CD14-positive monocyte (primary cell): ENCODE measurements around the gene AQP10. TPM values are rescaled to one million over a fixed set of nuclear protein-coding genes. Genes with fewer than 3 reads are reported as not detected.
A peak's percentile ranks its signal among the peaks of the same experiment; 100 is the strongest.

ENCODE experiments used
- DNase-seq, 3 donors: peaks; one replicate each; pipeline ENCODE4 v3.0.0-alpha.2; 2011 to 2022
- H2AFZ ChIP-seq: 2 replicates; pipeline ENCODE4 v1.6.0; 2012; ENCODE audit warnings: mild to moderate bottlenecking, low read depth, low read length, inconsistent platforms; ENCODE audit not compliant: insufficient read depth, poor library complexity, severe bottlenecking
- H3K27ac ChIP-seq, 2 donors: 1 replicate in 1 of 2; 2 replicates in 1 of 2; pipeline ENCODE4 v1.5.1; 2012 to 2013; ENCODE audit warnings: low read length in 2 of 2, control low read depth in 1 of 2, inconsistent platforms in 1 of 2, low read depth in 1 of 2, mild to moderate bottlenecking in 1 of 2
- H3K27me3 ChIP-seq, 2 donors: one replicate each; pipeline versions ENCODE4 v1.6.0 to v1.6.1; 2011 to 2013; ENCODE audit warnings: low read length in 2 of 2; ENCODE audit not compliant: control insufficient read depth in 2 of 2, insufficient read depth in 2 of 2
- H3K36me3 ChIP-seq, 2 donors: replicated peaks in 1 of 2; 1 replicate in 1 of 2; 2 replicates in 1 of 2; pipeline versions ENCODE4 v1.5.1 to v1.6.1; 2012 to 2013; ENCODE audit warnings: low read length in 2 of 2, control low read depth in 1 of 2, inconsistent platforms in 1 of 2, mild to moderate bottlenecking in 1 of 2; ENCODE audit not compliant: insufficient read depth in 2 of 2, control insufficient read depth in 1 of 2
- H3K4me1 ChIP-seq, 2 donors: 1 replicate in 1 of 2; 2 replicates in 1 of 2; pipeline versions ENCODE4 v1.5.1 to v1.6.1; 2012 to 2013; ENCODE audit warnings: low read length in 2 of 2, control low read depth in 1 of 2, inconsistent platforms in 1 of 2, mild to moderate bottlenecking in 1 of 2, moderate library complexity in 1 of 2; ENCODE audit not compliant: insufficient read depth in 2 of 2, control insufficient read depth in 1 of 2
- H3K4me2 ChIP-seq: replicated peaks from 2 replicates; pipeline ENCODE3; 2012; ENCODE audit warnings: low read length, moderate library complexity, mild to moderate bottlenecking; ENCODE audit not compliant: poor library complexity, severe bottlenecking; ENCODE audit errors: extremely low read depth
- H3K4me3 ChIP-seq, 3 experiments: fragments of 200-600 bp in 1 of 3; sonication (generic) in 1 of 3; replicated peaks in 1 of 3; 1 replicate in 2 of 3; 2 replicates in 1 of 3; pipeline ENCODE4 v1.5.1; 2011 to 2013; ENCODE audit warnings: low read length in 3 of 3, mild to moderate bottlenecking in 3 of 3, control low read depth in 2 of 3, low read depth in 2 of 3, inconsistent platforms in 1 of 3, moderate library complexity in 1 of 3
- H3K79me2 ChIP-seq: 2 replicates; pipeline ENCODE4 v1.6.0; 2012; ENCODE audit warnings: mild to moderate bottlenecking, control low read depth, inconsistent platforms, low read length, moderate library complexity; ENCODE audit not compliant: insufficient read depth
- H3K9ac ChIP-seq: 2 replicates; pipeline ENCODE4 v1.6.0; 2017; ENCODE audit warnings: low read length, mild to moderate bottlenecking; ENCODE audit not compliant: insufficient read depth, poor library complexity, severe bottlenecking
- H3K9me3 ChIP-seq, 2 donors: replicated peaks in 1 of 2; 1 replicate in 1 of 2; 2 replicates in 1 of 2; pipeline versions ENCODE4 v1.5.1 to v1.6.1; 2012 to 2013; ENCODE audit warnings: low read length in 2 of 2, control low read depth in 1 of 2; ENCODE audit not compliant: control insufficient read depth in 1 of 2, insufficient read depth in 1 of 2
- H4K20me1 ChIP-seq: 2 replicates; pipeline ENCODE4 v1.6.0; 2012; ENCODE audit warnings: mild to moderate bottlenecking, low read length, control low read depth, moderate library complexity; ENCODE audit not compliant: insufficient read depth
- H3K27ac Mint-ChIP-seq, 7 donors: one replicate each; pipeline ENCODE4 v1.8.0; 2020; ENCODE audit warnings: mild to moderate bottlenecking in 7 of 7, mixed read lengths in 7 of 7, moderate library complexity in 6 of 7, inconsistent platforms in 2 of 7
- H3K27me3 Mint-ChIP-seq, 3 donors: one replicate each; pipeline ENCODE4 v1.8.0; 2021 to 2022; ENCODE audit warnings: low read depth in 3 of 3, mild to moderate bottlenecking in 3 of 3, mixed read lengths in 3 of 3, moderate library complexity in 3 of 3, inconsistent platforms in 1 of 3
- H3K36me3 Mint-ChIP-seq, 2 donors: one replicate each; pipeline ENCODE4 v1.8.0; 2020; ENCODE audit warnings: mixed read lengths in 2 of 2, inconsistent platforms in 1 of 2, mild to moderate bottlenecking in 1 of 2
- H3K4me1 Mint-ChIP-seq: one replicate; pipeline ENCODE4 v1.8.0; 2020; ENCODE audit warnings: mild to moderate bottlenecking, mixed read lengths
- H3K4me3 Mint-ChIP-seq, 2 donors: one replicate each; pipeline ENCODE4 v1.8.0; 2020; ENCODE audit warnings: mild to moderate bottlenecking in 2 of 2, mixed read lengths in 2 of 2, moderate library complexity in 1 of 2
- H3K9me3 Mint-ChIP-seq, 7 donors: one replicate each; pipeline ENCODE4 v1.8.0; 2020 to 2022; ENCODE audit warnings: mixed read lengths in 7 of 7, mild to moderate bottlenecking in 6 of 7, moderate library complexity in 6 of 7, inconsistent platforms in 2 of 7
- CTCF ChIP-seq: fragments of 200-600 bp; IDR thresholded peaks from one replicate; pipeline ENCODE4 v1.8.0; 2022; ENCODE audit warnings: antibody characterized with exemption, mild to moderate bottlenecking
- WGBS: methylation state at CpG from one replicate; pipeline ENCODE4 v1.1.5; 2013; ENCODE audit warnings: missing lambda C conversion rate; ENCODE audit not compliant: insufficient coverage; 5-methylcytosine and 5-hydroxymethylcytosine counted together
- intact Hi-C, 2 donors: fragments of 100-400 bp; cut with micrococcal nuclease; formaldehyde crosslinking; loops; one replicate each; pipeline versions ENCODE4 v1.15.0 to v1.15.1; 2023
- polyA plus RNA-seq, 3 donors: library from polyadenylated mRNA; depleted of rRNA in 1 of 3; unstranded in 2 of 3; stranded (reverse) in 1 of 3; fragments of 300-500 nt in 2 of 3; fragments of >200 nt in 1 of 3; fragmentation: Illumina TruSeq in 2 of 3; gene quantifications; 1 replicate in 2 of 3; 2 replicates in 1 of 3; pipeline ENCODE4 v1.2.3, GENCODE V29; 2012 to 2021

Gene AQP10
- polyA plus RNA-seq, 3 donors = 0.09 TPM; not detected in 2

- Mint-ChIP-seq H3K36me3 (peaks cover 0 to 15% of the 10 kb centered on the region in 2 donors), H3K9me3 (peaks cover 0 to 3% (median 0%) of the 10 kb centered on the region in 7 donors), H3K27ac (peak overlapping the region in 6 of 7 donors; percentile 8 to 77 (median 36)), H3K4me3 (no peak overlapping the region), H3K27me3 (peaks cover 0 to 2% (median 2%) of the 10 kb centered on the region in 3 donors), H3K4me1 (peaks cover 50% of the 10 kb centered on the region)
- Histone ChIP-seq H3K9me3 (no peaks in the 10 kb centered on the region), H4K20me1 (no peaks in the 10 kb centered on the region), H2AFZ (no peak overlapping the region), H3K4me2 (no peak overlapping the region), H3K27me3 (no peaks in the 10 kb centered on the region), H3K4me1 (peaks cover 40 to 50% of the 10 kb centered on the region in 2 donors), H3K79me2 (no peaks in the 10 kb centered on the region), H3K27ac (peak overlapping the region in 1 of 2 donors; percentile 1), H3K4me3 (no peak overlapping the region), H3K9ac (no peak overlapping the region), H3K36me3 (no peaks in the 10 kb centered on the region)
- intact Hi-C loops = loop anchor here in 1 of 2 donors (10.0 kb wide), 1 partner anchor 50 kb away; no protein-coding TSS in a partner anchor
- DNase-seq = peak in 1 of 3 donors; percentile 25
- peak; percentile 57 for TF ChIP-seq CTCF
- 96% methylated on average over 8 of the region's 12 CpGs for WGBS
Measured at GRCh38 chr1:154344977-154345837, 24.3 kb downstream of the AQP10 start.

GRCh38 chr1:154346276-154346917 is 25.5 kb downstream of the AQP10 start:
- H3K27ac ChIP-seq = peak overlapping the region; percentile 1 to 44
- H3K79me2 ChIP-seq = no peaks in the 10 kb centered on the region
- whole genome bisulfite sequencing = 98% methylated on average over 6 of the region's 15 CpGs
- Mint-ChIP-seq H3K4me1 (peaks cover 50% of the 10 kb centered on the region), H3K36me3 (peaks cover 0 to 10% of the 10 kb centered on the region in 2 donors), H3K27me3 (peaks cover 3 to 4% (median 4%) of the 10 kb centered on the region in 3 donors), H3K27ac (peak overlapping the region in 6 of 7 donors; percentile 18 to 84 (median 56)), H3K9me3 (peaks cover 0 to 3% (median 0%) of the 10 kb centered on the region in 7 donors), H3K4me3 (no peak overlapping the region)
- DNase-seq = peak in 2 of 3 donors; percentile 26 to 77
- H2AFZ ChIP-seq = no peak overlapping the region
- no peak overlapping the region for H3K9ac ChIP-seq
- no peak overlapping the region for H3K4me3 ChIP-seq
- H4K20me1 ChIP-seq = no peaks in the 10 kb centered on the region
- peaks cover 0 to under 1% of the 10 kb centered on the region in 2 donors for H3K27me3 ChIP-seq
- no peak overlapping the region for H3K4me2 ChIP-seq
- no peaks in the 10 kb centered on the region for H3K36me3 ChIP-seq
- TF ChIP-seq CTCF = no peak
- intact Hi-C loops = loop anchor here in 1 of 2 donors (10.0 kb wide), 1 partner anchor 48 kb away; no protein-coding TSS in a partner anchor
- H3K4me1 ChIP-seq = peaks cover 40 to 51% of the 10 kb centered on the region in 2 donors
- no peaks in the 10 kb centered on the region for H3K9me3 ChIP-seq
